ENCODE data around the gene HVCN1. TPM values are rescaled to one million over a fixed set of nuclear protein-coding genes. Genes with fewer than 3 reads are reported as not detected.

Gene HVCN1
- total RNA-seq, 1 donor from 2014 or later = 0.33 TPM

DNA sequence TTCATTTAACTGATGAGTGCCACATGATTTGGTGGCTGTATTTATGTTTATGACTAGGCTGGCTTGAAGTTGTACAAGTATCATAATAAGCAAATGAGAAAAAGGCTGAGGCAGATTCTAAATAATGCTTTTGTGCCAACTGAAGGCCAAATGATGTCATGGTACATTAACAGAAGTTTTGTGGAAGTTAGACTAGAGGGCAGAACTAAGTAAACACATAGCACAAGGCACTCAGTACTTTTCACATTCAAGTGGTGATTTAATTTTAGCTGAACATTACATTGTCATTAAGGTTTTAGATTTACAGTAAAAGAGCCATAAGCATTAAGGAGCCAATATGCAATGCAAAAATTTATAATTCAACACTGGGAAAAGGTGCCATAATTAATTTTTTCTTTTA, 32.7 kb upstream of the HVCN1 start:
- Histone ChIP-seq H3K36me3 (ENCODE audit: control insufficient read depth, insufficient read depth, low read length) (peaks cover 1% of the 10 kb centered on the region), H3K4me3 (ENCODE audit: low read depth, low read length) (no peak overlapping the region), H3K27me3 (ENCODE audit: control insufficient read depth, insufficient read depth, low read length) (no peaks in the 10 kb centered on the region)
- no peak for DNase-seq (ENCODE audit: low read depth)
- TF ChIP-seq, protein P1, sequence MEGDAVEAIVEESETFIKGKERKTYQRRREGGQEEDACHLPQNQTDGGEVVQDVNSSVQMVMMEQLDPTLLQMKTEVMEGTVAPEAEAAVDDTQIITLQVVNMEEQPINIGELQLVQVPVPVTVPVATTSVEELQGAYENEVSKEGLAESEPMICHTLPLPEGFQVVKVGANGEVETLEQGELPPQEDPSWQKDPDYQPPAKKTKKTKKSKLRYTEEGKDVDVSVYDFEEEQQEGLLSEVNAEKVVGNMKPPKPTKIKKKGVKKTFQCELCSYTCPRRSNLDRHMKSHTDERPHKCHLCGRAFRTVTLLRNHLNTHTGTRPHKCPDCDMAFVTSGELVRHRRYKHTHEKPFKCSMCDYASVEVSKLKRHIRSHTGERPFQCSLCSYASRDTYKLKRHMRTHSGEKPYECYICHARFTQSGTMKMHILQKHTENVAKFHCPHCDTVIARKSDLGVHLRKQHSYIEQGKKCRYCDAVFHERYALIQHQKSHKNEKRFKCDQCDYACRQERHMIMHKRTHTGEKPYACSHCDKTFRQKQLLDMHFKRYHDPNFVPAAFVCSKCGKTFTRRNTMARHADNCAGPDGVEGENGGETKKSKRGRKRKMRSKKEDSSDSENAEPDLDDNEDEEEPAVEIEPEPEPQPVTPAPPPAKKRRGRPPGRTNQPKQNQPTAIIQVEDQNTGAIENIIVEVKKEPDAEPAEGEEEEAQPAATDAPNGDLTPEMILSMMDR (IDR thresholded peaks at IDR 0.05; ENCODE audit: insufficient read depth, low read length, poor library complexity, severe bottlenecking) = no peak

DNA sequence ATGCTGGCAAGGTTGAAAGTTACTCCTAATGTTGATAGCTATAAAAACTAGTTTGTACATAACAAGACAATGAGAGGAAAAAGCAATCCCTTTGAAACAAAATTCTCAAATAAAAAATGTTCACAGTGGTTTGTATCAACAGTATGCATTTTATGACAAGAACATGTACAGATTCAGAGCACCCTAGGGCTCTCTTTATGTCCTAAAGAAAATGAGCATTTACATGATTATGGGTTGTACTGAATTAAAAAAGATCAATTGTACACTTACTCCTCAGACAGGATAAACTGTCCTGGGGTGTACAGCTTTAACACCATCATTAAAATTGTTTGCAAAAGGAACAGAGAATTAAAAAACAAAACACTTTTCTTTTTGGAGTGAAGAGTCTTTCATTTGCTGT, 31.6 kb upstream of the HVCN1 start:
- Histone ChIP-seq H3K27me3 (ENCODE audit: control insufficient read depth, insufficient read depth, low read length) (no peaks in the 10 kb centered on the region), H3K36me3 (ENCODE audit: control insufficient read depth, insufficient read depth, low read length) (peaks cover 1% of the 10 kb centered on the region), H3K4me3 (ENCODE audit: low read depth, low read length) (no peak overlapping the region)
- TF ChIP-seq, protein P1 (IDR thresholded peaks at IDR 0.05; ENCODE audit: insufficient read depth, low read length, poor library complexity, severe bottlenecking) = no peak
- DNase-seq (ENCODE audit: low read depth) = no peak

DNA sequence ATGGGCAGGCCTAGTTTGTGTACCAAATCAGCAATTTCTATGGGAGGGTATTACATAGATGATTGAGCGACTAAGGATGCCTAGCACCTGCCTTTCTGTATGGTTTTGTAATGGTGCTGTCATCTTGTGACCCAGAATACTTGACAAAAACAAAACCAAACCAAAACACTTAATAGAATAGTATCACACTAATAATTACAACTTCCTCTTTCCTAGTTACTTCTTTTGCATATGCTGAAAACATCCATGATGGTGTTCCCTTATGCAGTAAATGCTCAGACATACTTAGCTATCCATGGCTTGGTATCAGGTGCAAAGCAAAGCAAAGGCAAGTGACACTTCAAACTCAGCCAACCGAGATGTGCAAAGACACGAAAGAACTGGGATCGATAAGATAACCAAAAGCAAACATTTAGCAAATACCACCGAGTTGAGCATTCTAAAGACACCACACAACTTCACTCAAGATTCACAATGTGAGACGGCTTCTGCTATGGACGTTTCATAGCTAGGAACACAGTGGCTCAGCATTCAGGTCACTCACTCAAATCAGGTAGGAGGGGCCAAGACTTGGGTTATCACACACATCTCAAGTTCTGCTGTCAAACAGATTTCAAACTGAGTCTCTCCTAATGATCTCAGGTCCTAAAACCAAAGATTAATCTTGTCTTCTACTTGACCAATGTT, 29.4 kb upstream of the HVCN1 start:
- DNase-seq (ENCODE audit: low read depth) = no peak
- TF ChIP-seq, protein P1 (IDR thresholded peaks at IDR 0.05; ENCODE audit: insufficient read depth, low read length, poor library complexity, severe bottlenecking) = no peak
- Histone ChIP-seq H3K4me3 (ENCODE audit: low read depth, low read length) (no peak overlapping the region), H3K36me3 (ENCODE audit: control insufficient read depth, insufficient read depth, low read length) (no peaks in the 10 kb centered on the region), H3K27me3 (ENCODE audit: control insufficient read depth, insufficient read depth, low read length) (no peaks in the 10 kb centered on the region)

DNA sequence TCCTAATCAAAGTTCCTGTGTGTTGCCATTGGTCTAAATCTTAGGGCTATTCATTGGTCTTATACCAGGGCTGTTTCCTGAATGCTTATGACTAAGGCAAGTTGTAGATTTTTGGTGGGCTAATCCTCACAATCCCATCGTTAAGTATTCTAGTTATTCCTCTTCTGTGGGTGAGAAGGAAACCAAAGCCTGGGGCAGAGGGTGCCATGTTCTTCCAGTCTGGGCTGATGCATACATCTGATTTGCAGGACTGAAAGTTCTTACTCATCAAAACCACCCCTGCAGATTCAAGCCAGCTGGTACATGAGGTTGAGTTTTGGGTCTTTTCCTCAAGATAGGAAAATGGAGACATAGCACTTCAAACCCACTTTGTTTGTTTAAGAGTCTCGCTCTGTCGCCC, 28.1 kb upstream of the HVCN1 start:
- no peaks in the 10 kb centered on the region for H3K36me3 ChIP-seq (ENCODE audit: control insufficient read depth, insufficient read depth, low read length)
- H3K4me3 ChIP-seq (ENCODE audit: low read depth, low read length) = no peak overlapping the region
- no peaks in the 10 kb centered on the region for H3K27me3 ChIP-seq (ENCODE audit: control insufficient read depth, insufficient read depth, low read length)
- TF ChIP-seq, protein P1 (IDR thresholded peaks at IDR 0.05; ENCODE audit: insufficient read depth, low read length, poor library complexity, severe bottlenecking) = no peak
- no peak for DNase-seq (ENCODE audit: low read depth)

DNA sequence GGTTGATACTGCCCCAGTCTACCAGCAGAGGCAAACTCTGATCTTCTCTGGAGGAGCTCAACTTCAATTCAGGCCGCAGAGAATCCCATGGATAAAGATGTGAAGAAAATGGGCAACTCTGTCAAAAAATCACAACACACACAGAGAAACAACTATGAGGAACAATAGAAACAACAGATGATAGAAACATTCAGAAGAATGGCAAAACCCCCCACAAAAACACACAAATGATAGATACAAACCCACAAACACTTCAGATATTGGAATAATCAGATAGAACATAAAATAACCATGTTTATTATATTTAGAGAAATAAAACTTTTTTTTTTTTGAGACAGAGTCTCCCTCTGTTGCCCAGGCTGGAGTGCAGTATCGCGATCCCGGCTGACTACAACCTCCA, 20.0 kb upstream of the HVCN1 start:
- TF ChIP-seq, protein P1 (IDR thresholded peaks at IDR 0.05; ENCODE audit: insufficient read depth, low read length, poor library complexity, severe bottlenecking) = no peak
- H3K4me3 ChIP-seq (ENCODE audit: low read depth, low read length) = no peak overlapping the region
- no peak for DNase-seq (ENCODE audit: low read depth)

DNA sequence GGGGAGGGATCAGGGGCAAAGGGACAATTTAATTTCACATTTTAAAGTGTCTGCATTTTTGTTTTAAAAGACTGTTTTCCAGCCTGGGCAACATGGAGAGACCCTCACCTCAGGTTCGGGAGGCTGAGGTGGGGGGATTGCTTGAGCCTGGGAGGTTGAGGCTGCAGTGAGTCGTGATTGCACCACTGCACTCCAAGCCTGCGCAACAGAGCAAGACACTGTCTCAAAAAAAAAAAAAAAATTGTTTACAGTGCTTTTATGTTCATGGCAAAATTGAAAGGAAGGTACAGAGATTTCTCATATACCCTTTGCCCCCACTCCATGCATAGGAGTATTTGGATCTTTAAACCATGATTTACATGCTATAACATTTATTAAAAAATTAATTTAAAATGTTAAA, 16.4 kb upstream of the HVCN1 start:
- no peak for DNase-seq (ENCODE audit: low read depth)
- Histone ChIP-seq H3K27me3 (ENCODE audit: control insufficient read depth, insufficient read depth, low read length) (no peaks in the 10 kb centered on the region), H3K36me3 (ENCODE audit: control insufficient read depth, insufficient read depth, low read length) (no peaks in the 10 kb centered on the region), H3K4me3 (ENCODE audit: low read depth, low read length) (no peak overlapping the region)
- TF ChIP-seq, protein P1 (IDR thresholded peaks at IDR 0.05; ENCODE audit: insufficient read depth, low read length, poor library complexity, severe bottlenecking) = no peak

More for the DNA sequence above, 20.0 kb upstream of the HVCN1 start:
- H3K36me3 ChIP-seq (ENCODE audit: control insufficient read depth, insufficient read depth, low read length) = no peaks in the 10 kb centered on the region
- H3K27me3 ChIP-seq (ENCODE audit: control insufficient read depth, insufficient read depth, low read length) = no peaks in the 10 kb centered on the region

Measured in kidney epithelial cell (primary cell).